DOHH2 (cell line): ENCODE results near the gene RBM47.
"Not testable (repeated sequence)": the region's sequence is repeated elsewhere in the genome, so short reads cannot be mapped to it uniquely, and the experiment has no call there.

Experiments used
- EZH2phosphoT487 ChIP-seq: fragments of 200-600 bp; sonication (generic); IDR thresholded peaks from 2 replicates; pipeline ENCODE4 v1.6.1; 2017; ENCODE audit warnings: borderline replicate concordance, mild to moderate bottlenecking, antibody characterized with exemption, low read length, moderate library complexity, mixed read lengths
- TF ChIP-seq, protein P1 (sequence below): fragments of 200-600 bp; sonication (generic); IDR thresholded peaks from one replicate; pipeline ENCODE4 v1.5.1; 2014; ENCODE audit warnings: antibody characterized with exemption, mild to moderate bottlenecking, low read depth, low read length; ENCODE audit not compliant: poor library complexity, severe bottlenecking

DNA sequence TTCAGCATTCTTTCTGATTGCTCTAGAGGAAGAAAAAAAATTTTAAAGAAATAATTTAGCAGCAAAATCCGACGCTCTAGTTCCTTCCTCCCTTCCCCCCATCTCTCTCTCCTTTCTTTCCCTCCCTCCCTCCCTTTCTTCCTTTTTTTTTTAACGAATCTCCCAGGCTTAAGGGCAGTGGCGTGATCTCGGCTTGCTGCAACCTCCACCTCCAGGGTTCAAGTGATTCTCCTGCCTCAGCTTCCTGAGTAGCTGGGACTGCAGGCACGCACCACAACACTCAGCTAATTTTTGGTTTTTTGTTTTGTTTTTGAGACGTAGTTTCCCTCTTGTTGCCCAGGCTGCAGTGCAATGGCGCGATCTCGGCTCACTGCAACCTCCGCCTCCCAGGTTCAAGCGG is 75.0 kb downstream of the RBM47 start:
- TF ChIP-seq, protein P1, sequence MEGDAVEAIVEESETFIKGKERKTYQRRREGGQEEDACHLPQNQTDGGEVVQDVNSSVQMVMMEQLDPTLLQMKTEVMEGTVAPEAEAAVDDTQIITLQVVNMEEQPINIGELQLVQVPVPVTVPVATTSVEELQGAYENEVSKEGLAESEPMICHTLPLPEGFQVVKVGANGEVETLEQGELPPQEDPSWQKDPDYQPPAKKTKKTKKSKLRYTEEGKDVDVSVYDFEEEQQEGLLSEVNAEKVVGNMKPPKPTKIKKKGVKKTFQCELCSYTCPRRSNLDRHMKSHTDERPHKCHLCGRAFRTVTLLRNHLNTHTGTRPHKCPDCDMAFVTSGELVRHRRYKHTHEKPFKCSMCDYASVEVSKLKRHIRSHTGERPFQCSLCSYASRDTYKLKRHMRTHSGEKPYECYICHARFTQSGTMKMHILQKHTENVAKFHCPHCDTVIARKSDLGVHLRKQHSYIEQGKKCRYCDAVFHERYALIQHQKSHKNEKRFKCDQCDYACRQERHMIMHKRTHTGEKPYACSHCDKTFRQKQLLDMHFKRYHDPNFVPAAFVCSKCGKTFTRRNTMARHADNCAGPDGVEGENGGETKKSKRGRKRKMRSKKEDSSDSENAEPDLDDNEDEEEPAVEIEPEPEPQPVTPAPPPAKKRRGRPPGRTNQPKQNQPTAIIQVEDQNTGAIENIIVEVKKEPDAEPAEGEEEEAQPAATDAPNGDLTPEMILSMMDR = peak; percentile 5
- TF ChIP-seq EZH2phosphoT487 = not testable (repeated sequence)
